Measurements from ENCODE around the gene SLC9A7.

- TF ChIP-seq CTCF (IDR thresholded peaks at IDR 0.05; ENCODE audit: extremely low read depth in 1 of 2, insufficient read depth in 1 of 2, low read depth in 1 of 2, low read length in 2 of 2) (peak in 1 of 2 donors; percentile 28), MAX (IDR thresholded peaks at IDR 0.05; ENCODE audit: insufficient read depth, insufficient read length) (no peak), EZH2 (IDR thresholded peaks at IDR 0.05; ENCODE audit: borderline replicate concordance, low read depth, low read length, severe bottlenecking) (no peak), POLR2A (IDR thresholded peaks at IDR 0.05; ENCODE audit: low read depth, low read length) (no peak), MYC (IDR thresholded peaks at IDR 0.05; ENCODE audit: low read depth, low read length) (no peak), GATA2 (IDR thresholded peaks at IDR 0.05; ENCODE audit: insufficient read depth, insufficient read length, low read depth, low read length) (no peak), FOS (IDR thresholded peaks at IDR 0.05; ENCODE audit: borderline replicate concordance, insufficient read depth, low read length) (no peak), POLR2AphosphoS5 (IDR thresholded peaks at IDR 0.05; ENCODE audit: insufficient read depth, low read depth, low read length) (no peak)
Observed at GRCh38 chrX:46573892-46574773, 184.8 kb downstream of the SLC9A7 start.
